Ureter (tissue), 1 donor: ENCODE results near the gene HPCAL1. TPM values are rescaled to one million over a fixed set of nuclear protein-coding genes. Genes with fewer than 3 reads are reported as not detected.

Experiments
- DNase-seq: peaks from one replicate; pipeline ENCODE4 v3.0.0-alpha.2; 2020; ENCODE audit warnings: low spot score
- total RNA-seq: library from RNA; stranded (reverse); gene quantifications from one replicate; pipeline ENCODE4 v1.2.4, GENCODE V29; 2023
- donor health status: DM: yes; HTN: yes; CAD: no.

HPCAL1 gene
- total RNA-seq, 1 donor from 2014 or later: 17.5 TPM

- DNase-seq: no peak
These were observed 533 bp downstream of the HPCAL1 start for GRCh38 chr2:10303181-10303693.

GRCh38 chr2:10303694-10304378 is 1.1 kb downstream of the HPCAL1 start:
- DNase-seq: no peak

DNA sequence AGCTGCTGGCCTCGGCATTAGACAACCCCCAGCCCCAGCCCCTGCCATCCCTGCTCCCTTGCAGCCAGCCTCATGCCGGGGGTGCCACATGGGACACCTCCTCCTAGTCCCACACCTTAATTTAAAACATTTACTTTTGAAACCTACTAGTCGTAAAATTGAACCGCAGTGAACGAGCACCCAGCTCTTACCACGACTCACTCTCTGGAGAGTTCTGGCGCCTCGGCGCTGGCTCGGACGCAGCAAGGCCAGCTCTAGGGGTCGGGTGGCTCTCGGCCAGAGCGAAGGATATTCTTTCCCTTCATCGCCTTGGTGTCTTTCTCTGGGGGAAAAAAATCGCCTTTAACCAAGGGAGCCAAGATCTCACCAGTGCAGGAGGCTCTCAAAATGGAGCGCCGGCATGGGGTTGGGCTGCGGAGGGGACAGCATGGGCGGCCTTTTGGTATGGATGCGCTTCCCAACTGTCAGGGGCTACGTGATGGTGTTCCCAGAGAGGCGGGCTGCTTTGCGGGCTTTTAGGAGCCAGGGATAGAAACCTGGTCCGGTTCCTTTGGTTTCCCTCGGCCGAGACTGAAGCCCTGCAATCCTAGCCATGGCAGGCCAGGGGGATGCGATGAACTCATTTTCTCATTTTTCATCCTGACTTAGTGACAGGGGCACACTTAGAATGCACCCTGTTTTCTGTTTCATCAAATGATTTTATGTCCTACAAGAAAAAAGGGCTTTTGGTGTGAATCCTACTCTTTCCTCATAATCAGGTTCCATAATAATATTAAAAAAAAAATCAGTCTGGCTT is 2.0 kb downstream of the HPCAL1 start:
- no peak for DNase-seq

DNA sequence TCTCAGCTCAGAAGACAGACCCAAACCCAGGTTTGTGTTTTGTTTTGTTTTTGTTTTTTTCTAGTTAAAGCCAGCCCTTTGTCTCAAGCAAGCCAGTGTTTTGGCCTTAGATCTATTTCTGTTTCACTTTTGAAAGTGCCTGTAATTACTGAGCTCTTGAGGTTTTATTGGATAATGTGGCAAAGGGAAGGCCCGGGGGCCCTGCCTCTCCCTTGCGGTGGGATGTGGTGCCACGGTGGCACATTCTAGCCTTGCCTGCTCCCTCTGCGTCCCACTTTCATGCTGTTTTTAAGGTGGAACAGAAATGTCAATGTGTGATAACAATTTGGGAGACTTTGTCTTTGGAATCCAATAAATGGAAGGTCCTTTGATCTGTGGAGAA is 2.5 kb downstream of the HPCAL1 start:
- no peak for DNase-seq

- no peak for DNase-seq
These were observed 3.0 kb downstream of the HPCAL1 start for GRCh38 chr2:10305715-10306114.

DNA sequence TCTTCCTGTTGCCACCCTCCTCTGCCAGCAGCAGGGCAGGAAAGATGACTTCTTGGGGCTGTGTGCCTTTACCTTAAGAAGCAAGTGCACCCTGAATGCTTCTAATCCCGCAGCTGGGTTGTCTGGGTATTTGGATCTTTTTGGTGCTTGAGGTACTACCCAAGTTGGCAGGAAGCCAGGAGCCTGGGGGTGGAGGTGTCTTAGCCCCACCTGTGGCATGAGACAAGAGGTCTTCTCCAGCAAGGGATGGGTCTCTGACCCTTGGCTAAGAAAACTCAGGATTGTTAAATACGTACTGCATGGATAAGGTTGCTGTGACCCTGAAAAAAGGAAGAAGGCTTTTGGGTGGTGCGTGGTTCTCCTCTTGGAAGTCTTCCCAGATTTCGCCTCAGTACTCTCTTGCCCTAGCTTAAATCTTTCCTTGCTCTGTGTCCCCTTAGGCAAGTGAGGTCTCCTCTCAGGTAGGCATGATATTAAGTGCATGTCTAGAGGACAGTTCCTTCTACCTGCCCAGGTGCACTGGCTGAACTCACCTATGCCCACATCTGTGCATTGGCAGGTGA is 4.3 kb downstream of the HPCAL1 start:
- no peak for DNase-seq

DNA sequence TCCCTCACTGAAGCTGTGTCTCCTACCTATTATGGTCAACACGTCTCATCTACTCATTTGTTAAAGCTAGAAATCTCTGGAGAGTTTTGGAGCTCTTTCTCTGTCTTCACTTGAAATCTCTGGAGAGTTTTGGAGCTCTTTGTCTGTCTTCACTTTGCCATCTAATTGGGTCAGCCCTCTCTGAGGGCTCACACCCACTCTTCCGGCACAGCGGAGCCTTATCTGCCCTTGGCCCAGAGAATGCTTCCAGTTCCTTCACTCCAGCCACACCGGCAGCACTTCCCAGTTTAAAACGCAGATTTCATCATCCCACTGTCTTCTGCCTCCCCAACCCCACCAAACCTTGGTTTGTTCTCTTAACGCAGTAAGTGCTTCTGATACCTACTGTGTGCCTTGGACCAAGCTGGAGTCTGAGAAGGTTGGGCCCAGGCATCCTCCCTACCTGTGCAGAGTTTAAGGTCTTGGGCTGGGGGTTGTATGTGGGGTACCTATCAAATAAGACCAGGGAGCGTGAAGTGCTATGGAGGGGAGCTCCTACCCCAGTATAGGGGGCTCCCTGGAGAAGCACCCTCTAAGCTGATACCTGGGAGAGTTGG is 5.0 kb downstream of the HPCAL1 start:
- DNase-seq: no peak

DNA sequence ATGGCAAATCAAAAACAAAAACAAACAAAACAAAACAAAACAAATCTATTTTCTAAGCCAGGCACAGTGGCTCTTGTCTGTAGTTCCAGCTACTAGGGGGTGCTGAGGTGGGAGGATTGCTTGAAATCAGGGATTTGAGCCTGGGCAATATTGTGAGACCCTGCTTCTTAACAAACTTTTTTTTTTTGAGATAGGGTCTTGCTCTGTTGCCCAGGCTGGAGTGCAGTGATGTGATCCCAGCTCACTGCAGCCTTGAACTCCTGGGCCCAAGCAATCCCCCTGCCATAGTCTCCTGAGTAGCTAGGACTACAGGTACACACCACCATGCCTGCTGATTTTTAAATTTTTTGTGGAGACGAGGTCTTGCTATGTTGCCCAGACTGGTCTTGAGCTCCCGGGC is 6.2 kb downstream of the HPCAL1 start:
- DNase-seq: no peak

GRCh38 chr2:10309286-10309685 is 6.6 kb downstream of the HPCAL1 start:
- DNase-seq: no peak

DNA sequence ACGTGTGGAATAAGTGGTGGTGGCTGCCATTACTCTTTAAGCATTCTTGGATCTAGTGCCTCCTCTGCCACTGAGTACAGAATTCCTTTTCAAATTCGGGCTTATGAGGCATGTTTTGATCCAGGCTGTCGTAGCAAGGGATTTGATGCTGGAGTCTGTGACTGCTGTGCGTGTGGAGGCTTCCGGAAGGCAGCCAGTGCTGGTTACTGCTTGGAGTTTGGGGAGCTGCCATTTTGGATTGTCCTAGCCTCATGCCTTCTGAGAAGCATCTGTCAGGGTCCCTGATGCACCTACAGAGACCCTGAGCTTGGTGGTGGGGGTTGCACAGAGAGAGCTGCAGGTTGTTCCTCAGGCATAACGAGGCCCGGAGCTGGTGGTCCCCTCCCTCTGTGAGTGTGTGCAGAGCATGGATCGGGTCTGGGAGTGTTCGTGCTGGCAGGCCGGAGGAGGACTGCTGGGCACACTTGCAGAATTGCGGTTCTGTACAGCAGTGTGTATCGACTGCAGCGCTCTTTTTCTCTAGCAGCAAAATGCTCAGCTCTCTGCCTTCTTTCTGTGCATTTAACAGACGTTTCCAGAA is 7.7 kb downstream of the HPCAL1 start:
- no peak for DNase-seq

GRCh38 chr2:10311736-10312135 is 9.0 kb downstream of the HPCAL1 start:
- no peak for DNase-seq

DNA sequence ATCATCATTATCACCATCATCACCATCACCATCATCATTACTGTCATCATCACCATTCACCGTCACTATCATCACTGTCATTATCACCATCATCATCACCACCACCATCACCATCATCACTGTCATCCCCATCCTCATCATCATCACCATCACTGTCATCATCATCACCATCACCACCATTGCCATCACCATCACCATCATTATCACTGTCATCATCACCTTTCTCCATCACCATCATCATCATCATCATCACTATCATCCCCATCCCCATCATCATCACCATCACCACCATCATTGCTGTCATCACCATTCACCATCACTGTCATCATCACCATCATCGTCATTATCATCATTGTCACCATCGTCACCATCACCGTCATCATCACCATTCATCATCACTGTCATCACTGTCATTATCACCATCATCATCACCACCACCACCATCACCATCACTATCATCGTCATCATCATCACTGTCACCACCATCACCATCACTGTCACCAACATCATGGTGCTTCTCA is 9.8 kb downstream of the HPCAL1 start:
- no peak for DNase-seq

GRCh38 chr2:10316336-10316735 is 13.6 kb downstream of the HPCAL1 start:
- DNase-seq: no peak

GRCh38 chr2:10316860-10317259 is 14.2 kb downstream of the HPCAL1 start:
- no peak for DNase-seq

DNA sequence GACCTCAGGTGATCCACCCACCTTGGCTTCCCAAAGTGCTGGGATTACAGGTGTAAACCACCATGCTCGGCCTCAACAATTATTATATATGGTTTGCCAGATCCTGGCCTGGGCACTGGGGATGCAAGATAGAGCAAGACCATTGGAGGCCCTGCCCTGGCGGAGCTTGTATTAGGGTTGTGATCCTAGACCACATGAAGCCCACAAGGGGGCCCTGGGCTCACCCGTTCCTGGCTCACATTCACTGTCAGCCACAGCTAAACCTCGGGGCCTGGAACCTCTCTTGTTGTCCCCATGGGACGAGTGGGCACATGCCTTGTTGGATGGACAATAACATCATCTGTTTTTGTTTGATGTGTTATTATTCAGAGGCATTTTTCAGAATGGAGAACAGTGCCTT is 14.9 kb downstream of the HPCAL1 start:
- DNase-seq: no peak

- DNase-seq: no peak
These were observed 15.6 kb downstream of the HPCAL1 start for GRCh38 chr2:10318345-10318744.

- no peak for DNase-seq
These were observed 17.3 kb downstream of the HPCAL1 start for GRCh38 chr2:10319892-10320574.

DNA sequence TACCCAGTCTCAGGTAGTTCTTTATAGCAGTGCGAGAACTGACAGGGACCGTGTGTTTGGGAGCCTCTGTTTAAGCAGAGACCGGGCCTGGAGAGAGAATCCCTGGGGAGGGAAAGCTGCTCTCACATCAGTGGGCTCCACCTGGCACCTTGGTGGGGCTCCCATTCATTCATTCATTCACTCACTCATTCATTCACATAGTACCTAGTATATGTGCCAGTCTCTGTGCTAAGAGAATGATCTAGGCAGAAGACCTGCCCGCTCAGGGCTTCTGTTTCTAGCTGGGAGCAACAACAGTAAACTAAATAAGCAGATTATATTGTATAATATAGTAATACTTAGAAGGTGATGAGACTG is 17.8 kb downstream of the HPCAL1 start:
- DNase-seq: no peak

DNA sequence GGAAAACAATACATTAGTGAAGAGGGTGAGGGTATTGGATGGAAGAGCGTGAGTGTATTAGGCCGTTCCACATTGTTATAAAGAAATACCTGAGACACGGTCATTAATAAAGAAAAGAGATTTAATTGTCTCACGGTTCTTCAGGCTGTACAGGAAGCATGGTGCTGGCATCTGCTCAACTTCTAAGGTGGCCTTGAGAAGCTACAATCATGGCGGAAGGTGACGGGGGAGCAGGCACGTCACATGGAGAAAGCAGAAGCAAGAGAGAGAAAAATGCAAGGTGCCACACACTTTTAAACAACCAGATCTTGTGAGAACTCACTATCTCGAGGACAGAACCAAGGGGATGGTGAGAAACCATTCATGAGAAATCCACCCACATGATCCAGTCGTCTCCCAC is 18.2 kb downstream of the HPCAL1 start:
- no peak for DNase-seq

DNA sequence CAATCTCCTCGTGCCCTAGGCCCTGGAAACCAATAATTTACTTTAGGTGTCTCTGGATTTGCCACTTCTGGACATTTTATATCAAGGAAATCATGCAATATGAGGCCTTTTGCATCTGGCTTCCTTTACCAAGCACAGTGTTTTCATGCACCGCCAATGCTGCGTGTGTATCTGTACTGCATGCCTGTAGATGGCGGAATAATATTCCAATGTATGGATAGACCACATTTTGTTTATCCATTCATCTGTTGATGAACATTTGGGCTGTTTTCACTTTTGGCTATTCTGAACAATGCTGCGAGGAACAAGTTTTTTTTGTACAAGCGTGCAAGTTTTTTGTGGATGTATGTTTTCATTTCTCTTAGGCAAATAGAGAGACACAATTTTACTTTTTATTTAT is 18.9 kb downstream of the HPCAL1 start:
- DNase-seq: no peak

GRCh38 chr2:10322481-10322880 is 19.8 kb downstream of the HPCAL1 start:
- no peak for DNase-seq
